ENCODE data around the gene MBNL3.
"Not testable (repeated sequence)": the region's sequence is repeated elsewhere in the genome, so short reads cannot be mapped to it uniquely, and the experiment has no call there.

The MBNL3 gene

DNA sequence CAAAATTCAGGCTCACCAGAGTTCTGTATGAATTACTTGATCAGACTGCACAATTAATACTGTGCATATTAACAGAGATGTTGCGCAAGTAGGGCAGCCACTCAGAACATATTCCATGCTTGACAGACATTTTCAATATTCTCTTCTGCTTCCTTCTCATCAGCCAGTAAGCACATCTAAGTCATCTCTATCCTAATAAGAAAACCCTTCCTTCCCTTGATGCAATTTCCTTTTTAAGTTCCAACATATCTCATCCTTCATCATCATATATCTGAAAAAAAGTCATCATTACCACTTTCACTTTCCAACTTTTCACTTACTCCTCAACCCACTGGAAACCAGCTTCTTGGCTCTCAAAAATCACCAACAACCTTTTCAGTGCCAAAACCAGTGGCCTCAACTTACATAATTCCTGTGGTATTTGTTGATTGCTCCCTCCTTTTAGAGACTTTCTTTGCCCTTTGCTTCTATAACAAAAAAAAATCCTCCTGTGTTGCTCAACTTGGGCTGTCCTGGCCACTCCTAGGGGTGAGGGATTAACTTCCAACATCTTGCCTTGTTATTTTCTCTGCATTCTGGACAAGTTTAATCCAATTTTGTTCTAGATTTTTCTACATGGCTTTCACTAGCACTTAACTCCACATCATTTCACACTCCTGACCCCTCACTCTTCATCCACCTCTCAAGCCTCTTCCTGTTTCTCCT lies 14.1 kb downstream of the MBNL3 start:
- DNase-seq, result no peak

DNA sequence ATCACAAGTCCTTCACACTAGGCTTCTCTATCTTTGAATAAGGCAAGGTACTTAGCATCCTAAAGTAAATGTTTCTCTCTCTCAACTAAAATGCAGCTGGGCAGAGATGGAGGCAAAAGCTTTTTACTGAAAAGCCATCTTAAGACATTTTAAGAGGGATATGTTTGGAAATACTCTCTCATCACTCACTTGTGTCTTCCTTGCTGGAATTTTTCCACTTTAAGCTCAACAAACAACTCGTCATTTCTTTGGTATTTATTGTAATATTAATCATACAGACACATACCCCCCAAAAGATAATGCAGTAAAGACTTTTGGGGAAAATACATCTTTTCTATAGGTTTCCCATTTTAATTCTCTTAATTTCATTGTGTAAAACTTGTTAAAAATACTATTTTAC lies 16.4 kb downstream of the MBNL3 start:
- no peak for DNase-seq

DNA sequence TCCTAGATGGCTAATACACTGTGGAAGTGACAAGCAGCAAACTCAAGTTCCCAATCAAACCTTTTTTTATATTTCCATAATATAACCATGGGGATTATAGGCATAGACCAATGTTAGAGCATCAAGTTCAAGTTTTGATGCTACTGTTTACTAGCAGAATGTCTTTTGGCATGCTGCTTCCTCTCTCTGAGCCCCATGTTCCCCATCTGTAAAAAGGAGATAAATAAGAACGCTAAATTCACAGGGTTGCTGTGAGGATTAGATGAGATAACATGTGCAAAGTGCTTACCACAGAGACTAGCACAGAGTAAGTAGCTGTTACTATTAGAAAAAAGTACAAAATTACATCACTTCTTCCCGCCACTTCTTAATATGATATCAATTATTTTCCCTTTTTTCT lies 18.0 kb downstream of the MBNL3 start:
- DNase-seq, result no peak

DNA sequence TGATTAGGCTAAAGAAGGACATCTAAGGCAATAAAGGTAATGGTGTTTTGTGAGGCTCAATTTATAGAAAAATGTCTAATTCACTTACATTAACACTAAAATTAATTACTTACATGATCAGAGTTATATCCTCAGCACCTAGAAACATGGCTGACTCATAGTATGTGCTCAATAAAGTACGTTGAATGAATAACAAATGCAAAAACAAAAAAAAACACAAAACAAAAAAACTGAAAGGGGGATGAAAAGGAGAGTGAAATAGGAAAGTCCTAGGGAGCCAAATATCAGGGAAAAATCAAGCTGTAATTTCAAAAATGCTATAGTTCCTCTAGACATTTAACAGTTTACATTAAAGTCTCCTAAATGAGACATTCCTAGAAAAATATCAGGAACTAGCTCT lies 18.7 kb downstream of the MBNL3 start:
- no peak for DNase-seq

DNA sequence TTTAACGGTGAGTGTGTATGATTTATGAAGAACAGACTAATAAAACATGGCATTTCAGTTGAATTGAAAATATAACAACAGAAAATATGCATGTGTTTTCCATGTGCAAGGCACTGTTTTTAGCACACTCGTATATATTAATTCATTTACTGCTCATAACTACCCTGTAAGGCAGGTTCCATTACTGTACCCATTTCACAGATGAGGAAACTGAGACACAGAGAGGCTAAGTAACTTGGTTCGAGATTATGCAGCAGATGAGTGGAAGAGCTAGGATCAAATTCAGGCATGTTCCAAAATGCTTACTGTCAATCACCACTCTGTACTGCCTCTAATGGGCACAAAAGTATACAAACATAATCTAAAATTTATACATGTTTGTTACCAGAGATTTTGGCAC lies 20.4 kb downstream of the MBNL3 start:
- DNase-seq, result no peak

DNA sequence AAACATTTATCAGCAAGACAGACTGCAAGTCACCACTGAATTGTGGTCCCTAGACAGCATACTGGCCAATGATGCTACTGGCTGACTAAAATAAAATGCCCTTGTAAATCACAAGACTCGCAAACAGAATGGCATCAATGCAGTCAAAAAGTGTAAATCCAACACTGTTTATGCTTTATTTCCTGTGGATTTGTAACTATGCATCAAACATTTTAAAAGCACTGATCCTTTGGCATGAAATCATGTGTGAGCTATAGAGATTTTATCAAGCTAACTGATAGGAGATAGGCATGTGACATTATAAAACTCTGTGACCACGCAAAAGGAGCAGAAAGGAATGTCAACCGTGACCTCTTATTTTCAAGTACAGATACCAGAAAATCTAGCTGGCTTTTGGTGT lies 20.8 kb downstream of the MBNL3 start:
- DNase-seq, result no peak

DNA sequence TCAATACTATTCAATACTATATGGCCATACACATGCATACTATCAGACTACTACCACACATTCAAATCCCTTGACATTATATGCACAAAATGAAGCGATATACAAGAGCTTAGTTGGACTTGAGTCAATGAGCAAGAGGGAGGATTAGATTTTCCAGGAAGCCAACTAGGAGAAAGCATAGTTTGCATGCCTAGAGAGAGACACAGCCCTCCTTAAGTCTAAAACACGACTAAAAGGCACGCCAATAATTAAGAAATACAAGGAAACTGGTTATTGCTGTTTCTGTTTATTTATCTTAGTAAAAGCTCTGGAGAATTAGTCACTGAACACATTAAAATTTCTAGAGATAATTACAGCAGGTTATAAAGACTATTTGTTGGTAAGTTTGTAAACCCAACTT lies 21.8 kb downstream of the MBNL3 start:
- DNase-seq, result peak; percentile 10

DNA sequence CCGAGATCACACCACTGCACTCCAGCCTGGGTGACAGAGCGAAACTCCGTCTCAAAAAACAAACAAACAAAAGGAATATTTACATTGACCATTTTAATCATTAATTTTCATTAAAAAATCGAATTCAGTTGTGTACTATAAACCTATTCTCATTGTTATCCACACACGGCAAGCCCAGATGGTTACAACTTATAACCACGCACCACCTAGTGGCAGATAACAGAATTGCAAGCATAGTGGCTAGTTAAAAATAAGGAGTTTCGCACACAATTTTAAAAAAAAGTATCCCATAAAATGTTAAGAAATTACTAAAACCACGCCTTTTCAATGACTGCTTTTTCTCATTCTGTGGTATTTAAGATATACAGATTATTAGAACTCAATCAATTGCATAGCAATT lies 25.4 kb downstream of the MBNL3 start:
- DNase-seq, result no peak

DNA sequence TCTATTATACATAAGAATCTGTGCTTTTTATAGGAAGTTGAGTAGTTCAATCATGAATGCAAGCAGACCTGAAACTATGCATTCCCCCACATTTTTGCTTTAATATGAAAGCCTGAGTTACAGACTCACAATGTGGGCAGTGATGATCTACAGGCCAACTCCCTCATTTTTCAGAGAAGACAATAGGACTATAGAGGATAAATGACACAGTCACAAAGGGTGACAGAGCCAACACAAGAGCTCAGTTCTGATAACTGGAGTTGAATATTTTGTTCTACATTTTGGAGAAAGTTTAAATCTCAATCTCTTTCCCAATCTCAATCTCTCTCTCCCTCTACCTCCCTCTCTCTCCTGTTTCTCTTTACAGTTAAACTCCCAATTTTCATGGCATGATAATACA lies 27.0 kb downstream of the MBNL3 start:
- no peak for DNase-seq

DNA sequence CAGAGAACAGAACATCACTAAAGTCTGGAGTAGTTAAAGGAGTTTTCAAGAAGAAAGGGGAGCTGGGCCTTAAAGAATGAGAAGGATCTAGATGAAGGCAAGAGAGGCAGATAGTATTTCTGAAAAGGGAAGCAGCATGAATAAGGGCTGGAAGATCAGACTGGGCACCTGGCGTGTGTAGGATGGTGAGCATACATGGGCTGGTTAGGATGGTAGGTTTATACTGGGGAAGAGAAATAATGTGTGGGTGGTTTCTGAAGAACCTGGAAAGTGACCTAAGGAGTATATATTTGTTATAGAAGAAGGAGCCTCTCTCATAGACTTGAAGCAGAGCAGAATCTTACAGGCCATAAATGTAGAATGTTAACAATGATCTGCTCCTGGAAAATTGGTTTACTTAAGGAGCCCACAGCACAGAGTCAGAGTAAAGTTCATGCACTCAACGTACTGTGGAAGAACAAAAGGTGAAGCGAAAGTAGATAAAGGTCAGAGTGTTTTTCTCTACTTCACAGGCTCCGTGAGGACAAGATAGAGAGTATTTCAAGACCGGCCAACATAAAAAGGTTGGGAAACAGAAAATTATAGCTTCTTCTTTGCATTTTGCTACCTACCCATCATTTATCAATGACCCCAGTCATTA lies 35.8 kb downstream of the MBNL3 start:
- no peak for DNase-seq

DNA sequence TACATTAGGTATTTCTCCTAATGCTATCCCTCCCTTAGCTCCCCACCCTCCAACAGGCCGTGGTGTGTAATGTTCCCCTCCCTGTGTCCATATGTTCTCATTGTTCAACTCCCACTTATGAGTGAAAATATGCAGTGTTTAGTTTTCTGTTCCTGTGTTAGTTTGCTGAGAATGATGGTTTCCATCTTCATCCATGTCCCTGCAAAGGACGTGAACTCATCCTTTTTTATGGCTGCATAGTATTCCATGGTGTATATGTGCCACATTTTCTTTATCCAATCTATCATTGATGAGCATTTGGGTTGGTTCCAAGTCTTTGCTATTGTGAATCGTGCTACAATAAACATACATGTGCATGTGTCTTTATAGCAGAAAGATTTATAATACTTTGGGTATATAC lies 42.9 kb downstream of the MBNL3 start:
- DNase-seq, result not testable (repeated sequence)

DNA sequence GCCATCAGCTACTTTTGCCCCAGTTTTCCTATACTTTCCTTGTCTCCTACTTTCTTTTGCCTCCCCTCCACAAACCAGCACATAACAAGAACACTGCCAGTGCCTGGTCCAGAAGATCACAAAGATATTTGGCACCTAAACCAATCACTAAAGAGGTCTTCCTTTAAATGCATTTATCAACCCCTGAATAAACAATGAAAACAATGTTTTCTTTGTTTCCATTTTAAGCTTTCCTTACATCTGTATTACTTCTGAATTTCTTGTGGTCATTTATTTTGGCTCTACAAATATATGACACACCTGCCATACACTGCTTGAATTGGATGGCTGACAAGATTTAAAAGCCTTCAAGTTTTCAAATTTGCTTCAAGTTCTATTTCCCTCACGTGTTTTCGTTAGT lies 43.9 kb downstream of the MBNL3 start:
- DNase-seq, result no peak

DNA sequence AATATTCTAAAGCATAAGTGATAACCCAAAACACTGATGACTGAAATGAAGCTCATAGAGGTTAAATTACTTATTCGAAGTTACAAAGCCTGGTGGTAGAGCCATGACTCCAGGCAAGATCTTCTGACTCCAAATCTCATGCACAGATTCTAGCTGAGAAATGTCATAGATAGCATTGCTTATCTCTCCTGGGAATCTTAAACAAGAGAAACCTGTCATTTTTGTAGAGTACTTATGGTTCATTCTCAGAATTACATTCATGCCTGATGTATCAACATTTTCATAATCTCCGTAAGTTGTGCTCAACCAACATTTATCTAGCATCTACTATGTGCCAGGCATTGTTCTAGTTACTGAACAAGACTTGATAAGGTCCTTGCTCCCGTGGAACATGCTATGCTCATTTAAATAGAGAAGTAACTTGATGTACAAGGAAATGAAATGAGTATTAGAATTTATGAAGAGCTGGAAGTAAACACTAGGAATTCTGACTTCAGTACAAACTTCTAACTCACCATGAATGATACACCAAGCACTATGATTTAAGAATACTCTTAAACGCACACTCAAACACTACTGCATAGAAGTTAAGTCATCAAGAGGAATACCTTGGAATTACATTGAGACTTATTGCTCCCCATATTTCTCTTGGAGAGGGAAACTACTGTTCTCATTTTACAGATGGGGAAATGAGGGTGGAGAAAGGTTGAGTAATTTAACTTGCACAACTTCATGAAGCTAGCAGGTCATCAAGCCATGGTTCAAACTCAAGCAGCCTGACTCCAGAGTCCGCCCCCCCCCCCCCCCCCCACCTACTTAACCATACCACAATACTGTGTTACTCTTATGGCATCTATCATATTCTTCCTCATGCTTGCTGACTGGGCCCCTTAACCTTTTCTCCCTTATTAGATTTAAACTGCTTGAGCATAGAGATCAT lies 45.4 kb downstream of the MBNL3 start:
- peak; percentile 7 for DNase-seq

DNA sequence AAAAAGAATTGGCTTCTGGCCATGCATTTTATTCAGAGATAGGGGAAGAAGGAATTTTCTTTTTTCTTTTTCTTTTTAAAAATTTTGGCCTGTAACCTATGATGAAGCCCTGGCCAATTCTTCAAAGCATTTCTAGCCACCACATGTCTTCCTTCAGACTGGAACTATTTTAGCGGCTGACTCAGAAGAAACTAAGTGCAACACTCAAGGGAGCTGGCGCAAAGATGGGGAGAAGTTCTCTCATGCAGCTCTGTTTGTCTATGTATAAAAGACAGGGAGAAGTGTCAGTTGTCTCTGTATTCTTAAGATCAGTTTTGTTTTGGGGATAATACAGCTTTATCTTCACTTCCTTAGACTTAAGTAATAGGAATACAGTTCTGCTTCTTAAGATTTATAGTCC lies 46.1 kb downstream of the MBNL3 start:
- DNase-seq, result peak; percentile 45

DNA sequence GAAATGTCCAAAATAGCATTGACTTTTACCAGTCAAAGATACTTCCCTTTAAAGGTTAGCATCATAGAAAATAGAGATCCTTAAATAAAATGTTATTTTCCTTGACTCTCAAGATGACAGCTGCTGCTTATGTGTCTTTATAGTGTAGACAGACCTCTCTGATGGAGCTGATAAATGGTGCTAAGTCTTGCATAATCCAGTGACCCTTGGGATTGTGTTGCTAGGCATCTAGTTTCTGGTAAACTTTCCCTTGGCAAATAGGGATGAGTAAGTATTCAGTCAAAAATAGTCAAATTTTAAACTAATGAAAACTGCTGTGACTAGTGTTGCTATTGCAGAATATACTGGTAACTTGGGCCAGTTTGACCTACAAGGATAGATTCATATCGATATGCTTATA lies 53.6 kb downstream of the MBNL3 start:
- no peak for DNase-seq

DNA sequence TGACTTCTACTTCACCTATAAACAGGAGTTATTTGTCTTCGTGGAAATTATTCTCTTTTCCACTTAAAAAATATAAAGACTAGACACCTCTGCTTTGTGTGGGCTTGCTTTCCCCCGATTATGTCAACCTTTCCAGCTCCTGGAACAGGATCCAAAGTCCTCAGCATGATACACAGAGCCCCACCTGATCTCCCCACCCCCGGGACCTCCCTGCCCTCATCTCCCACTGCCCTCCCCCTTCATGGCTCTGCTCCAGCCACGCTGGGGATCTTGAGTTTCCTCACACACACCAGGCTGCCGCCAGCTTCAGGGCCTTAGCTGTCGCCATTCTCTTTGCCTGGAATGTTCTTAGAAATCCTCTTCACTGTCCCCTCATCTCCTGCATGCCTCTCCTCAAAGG lies 55.3 kb downstream of the MBNL3 start:
- no peak for DNase-seq

DNA sequence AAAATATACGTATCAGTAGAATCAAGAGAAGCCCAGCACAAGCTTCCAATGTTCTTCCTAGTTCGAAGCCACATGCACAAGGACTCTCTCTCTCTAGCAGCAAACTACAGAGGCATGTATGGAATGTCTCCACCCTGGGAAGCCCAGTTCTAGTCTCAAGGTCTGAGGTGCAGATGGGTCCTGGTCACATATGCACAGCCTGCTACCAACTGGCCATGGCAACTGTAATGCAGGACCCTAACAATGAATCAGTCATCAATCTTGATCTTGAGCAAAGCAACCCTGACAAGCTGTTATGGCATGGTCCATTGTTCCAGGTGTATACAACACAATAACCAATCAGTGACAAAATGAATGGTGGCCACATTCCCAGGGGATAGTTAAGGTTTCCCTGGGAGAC lies 55.8 kb downstream of the MBNL3 start:
- DNase-seq, result no peak

DNA sequence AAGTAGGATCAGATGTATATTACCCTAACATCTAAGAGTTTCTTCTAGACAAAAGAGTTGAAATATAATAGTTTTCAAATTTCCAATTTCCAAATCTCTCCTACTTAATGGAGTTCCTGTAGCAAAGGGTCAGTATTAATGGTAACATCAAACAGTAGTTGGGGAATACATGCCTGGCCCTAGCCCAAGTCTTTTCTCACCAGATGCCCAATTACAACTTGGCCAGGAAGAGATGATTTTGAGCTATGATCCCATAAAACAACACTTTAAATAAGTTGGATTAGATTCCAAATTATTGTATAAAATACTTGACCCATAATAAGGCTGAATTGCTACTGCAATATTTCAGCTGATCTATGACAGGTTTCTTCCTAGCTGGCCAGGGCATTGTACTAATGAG lies 59.9 kb downstream of the MBNL3 start:
- no peak for DNase-seq

DNA sequence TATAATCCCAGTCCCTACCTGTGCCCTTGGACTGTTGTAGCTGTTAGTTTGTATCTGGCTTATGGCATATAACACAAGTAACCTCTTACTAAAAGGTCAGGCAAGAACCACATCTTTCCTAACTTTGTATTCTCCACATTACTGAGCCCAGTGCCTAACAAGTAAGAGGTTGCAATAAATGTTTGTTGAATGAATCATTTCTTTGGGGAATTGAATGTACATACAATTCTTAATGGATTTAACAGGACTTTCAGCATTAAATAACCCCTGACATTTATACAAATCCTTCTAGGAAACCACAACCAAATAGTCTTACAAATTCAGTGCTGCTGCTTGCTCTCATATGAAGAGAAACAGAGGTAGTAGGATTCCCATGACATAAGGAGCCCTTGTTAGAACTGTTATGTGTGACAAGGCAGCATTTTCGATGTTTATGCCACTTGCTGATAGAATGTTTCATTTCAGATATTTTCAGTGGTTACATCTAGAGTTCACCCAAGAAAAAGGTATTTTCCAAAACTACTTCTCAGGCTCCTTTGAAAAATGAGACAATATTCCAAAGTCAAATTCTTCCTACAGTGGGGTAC lies 62.0 kb downstream of the MBNL3 start:
- peak; percentile 76 for DNase-seq

DNA sequence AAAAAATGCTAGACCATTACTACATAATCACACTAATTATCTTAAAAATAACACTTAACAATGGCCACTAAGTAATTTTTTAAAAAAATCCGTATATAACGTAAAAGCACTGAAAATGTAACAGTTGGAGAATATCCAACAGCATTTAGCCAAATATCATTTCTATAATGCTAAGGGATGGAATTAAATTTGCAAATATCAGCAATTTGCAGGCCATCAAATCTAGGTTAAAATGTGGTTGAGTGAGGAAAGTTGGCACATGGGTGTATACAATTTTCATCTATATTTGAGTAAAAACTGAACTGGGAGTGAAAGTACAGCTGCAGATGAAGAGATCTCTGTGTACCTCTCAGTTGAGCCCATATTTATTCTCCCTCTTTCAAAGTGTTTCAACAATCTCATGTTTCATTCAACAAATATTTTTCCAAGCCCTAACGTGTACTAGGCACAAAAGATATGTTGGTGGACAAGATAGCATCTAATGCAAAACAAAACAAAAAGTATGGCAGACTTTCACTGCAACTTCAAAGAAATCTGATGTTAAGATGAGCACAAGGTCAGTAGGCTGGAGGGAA lies 63.0 kb downstream of the MBNL3 start:
- no peak for DNase-seq

DNA sequence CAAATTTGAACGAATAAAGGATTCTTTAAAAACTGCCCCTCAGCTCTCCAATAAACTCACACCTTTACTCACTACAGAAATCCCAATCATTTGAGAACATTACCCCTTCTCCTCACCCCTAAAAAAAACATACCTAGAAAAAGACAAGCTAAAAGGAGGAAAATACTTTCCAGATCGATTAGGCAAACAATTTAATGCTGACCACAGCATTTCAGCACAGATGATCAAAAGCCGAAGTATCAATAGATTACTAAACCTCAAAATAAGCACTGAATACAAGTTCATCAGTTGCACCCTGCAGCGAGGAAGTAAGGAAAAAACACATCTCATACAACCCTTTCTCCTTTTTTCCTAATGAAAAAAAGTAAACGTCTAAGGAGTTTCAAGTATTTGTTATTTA lies 65.5 kb downstream of the MBNL3 start:
- DNase-seq, result no peak

DNA sequence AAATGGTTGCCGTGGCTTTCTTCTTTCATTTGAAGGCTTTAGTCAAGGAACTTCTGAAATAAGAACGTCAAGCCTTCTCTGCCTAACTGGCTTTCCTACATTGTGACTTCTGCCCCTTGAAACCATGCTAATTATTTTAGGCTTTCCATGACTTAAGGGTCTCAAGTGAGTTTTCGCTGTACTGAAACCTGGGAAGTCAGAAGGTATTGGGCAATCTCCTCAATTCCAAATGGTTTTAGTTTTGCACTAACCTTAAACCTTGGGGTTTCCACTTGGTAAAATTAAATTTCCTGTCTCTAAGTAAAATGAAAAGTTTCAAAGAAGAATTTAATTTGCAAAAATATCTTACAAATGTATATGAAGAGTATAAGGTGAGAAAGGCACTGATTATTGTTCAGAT lies 73.8 kb downstream of the MBNL3 start:
- no peak for DNase-seq

DNA sequence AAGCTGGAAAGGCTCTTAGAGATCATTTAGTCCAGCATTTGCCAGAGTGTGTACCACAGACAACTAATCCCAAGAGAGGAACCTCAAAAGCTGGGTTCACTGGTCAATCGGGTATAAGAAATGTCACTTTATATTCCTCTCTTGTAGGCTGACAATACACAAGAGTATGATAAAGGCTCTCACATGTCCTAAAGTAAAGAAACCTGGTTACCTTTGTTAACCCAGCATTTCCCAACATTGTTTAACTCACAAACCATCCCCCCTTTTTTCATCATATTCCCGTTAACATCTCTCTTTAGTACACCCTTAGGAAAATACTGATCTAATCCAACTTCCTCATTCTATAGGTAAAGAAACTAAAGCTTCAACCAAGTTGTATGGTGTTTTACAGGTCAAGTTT lies 74.4 kb downstream of the MBNL3 start:
- DNase-seq, result no peak

Data from fibroblast of upper back skin (primary cell).